Measurements from ENCODE around the gene CEP250.

DNA sequence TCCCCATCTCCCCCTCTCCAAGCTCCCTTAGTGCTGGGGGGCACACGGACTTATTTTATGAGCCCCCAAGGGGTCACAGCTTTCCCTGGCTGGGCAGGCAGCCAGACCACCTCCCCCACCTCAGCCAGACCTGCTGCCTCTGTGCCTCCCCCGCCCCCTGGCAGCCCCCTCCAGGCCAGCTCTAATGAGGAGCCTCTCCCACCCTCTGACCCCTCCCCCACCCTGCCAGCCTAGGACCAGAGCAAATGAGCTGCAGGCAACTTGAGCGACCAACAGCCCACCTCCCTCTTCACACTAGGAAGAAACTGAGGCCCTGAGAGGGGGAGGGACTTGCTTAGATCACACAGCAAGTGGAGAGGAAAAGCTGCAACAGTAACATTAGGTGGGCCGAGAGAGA, 19.2 kb upstream of the CEP250 start:
- TF ChIP-seq, protein P1, sequence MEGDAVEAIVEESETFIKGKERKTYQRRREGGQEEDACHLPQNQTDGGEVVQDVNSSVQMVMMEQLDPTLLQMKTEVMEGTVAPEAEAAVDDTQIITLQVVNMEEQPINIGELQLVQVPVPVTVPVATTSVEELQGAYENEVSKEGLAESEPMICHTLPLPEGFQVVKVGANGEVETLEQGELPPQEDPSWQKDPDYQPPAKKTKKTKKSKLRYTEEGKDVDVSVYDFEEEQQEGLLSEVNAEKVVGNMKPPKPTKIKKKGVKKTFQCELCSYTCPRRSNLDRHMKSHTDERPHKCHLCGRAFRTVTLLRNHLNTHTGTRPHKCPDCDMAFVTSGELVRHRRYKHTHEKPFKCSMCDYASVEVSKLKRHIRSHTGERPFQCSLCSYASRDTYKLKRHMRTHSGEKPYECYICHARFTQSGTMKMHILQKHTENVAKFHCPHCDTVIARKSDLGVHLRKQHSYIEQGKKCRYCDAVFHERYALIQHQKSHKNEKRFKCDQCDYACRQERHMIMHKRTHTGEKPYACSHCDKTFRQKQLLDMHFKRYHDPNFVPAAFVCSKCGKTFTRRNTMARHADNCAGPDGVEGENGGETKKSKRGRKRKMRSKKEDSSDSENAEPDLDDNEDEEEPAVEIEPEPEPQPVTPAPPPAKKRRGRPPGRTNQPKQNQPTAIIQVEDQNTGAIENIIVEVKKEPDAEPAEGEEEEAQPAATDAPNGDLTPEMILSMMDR (conservative IDR thresholded peaks at IDR 0.05; ENCODE audit: low read length) = no peak
- no peak for TF ChIP-seq EZH2phosphoT487 (IDR thresholded peaks at IDR 0.05; ENCODE audit: borderline replicate concordance, low read depth, low read length)

Data from OCI-LY7 (cell line).